T1000 (cell line): ENCODE measurements around the gene MUC22.
"Not testable (repeated sequence)": the region's sequence is repeated elsewhere in the genome, so short reads cannot be mapped to it uniquely, and the experiment has no call there.

Experiments used
- DNase-seq: peaks from one replicate; lab custom pipeline; 2025; ENCODE audit warnings: mixed read lengths; lab: John Stamatoyannopoulos, UW

The MUC22 gene

DNA sequence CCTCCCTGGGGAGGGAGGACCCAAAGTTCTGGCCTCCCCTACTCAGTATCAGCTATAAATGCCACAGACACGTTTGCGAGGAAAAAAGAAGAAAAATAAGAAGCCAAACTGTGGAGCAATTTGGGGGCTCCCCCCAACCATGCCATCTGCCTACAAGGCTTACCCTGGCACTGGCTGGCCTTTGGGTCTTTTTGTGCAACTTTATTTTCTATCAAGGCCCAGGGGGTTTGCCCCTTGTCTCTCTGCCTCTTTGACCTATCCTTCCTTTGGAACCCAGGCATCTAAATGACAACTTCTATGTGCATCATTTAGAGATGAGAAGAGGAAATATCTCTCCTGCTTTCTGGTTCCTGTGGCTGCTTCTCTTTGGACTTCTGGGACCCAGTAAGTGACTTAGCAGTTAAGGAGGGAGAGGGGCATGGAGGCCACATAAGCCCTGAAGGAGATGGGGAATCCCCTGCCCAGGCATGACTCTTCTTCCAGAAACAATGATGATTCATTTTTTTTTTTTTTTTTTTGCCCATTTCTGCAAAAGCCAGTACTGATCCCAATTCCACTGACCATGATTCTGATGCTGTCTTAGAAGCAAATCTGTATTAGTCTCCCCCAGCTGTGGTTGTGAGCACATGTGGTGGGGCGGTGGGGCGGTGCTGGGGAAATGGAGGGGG, at the start of gene MUC22:
Gene MUC22 (plus strand): TSS at position 82 of the 668 bp plus-strand sequence. CDS start 233 bp downstream, at position 315.
- DNase-seq: no peak

DNA sequence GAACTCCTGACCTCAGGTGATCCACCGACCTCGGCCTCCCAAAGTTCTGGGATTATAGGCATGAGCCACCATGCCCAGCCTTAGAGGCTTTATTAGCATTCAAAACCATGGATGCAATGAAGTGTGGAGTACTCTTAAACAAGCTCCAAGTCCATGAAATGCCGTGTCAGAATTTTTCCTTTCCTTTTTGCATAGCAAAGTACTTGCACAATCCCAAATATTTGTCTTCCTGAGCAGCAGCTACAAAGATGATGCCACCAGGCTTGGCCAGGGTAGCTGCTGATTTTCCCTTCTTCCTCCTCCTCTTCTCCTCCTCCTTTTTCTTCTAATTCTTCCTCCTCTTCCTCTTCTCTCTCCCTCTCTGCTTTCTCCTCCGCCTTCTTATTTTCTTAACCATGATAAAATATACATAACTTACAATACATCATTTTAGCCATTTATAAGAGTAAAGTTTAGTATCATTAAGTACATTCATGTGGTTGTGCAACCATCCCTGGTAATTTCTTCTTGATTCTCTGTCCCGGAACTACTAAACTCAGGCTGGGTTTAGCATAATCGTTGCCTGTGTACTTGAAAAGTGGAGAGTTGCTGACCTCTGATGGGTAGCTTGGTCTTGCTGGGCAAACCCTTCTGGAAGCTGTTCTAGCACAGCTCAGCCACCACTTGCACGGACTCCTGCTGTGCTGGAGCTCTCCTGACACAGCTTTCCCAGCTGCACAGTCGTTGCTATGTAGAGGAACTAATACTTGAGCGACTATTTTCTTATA, 49.2 kb upstream of the MUC22 start:
- DNase-seq: no peak

DNA sequence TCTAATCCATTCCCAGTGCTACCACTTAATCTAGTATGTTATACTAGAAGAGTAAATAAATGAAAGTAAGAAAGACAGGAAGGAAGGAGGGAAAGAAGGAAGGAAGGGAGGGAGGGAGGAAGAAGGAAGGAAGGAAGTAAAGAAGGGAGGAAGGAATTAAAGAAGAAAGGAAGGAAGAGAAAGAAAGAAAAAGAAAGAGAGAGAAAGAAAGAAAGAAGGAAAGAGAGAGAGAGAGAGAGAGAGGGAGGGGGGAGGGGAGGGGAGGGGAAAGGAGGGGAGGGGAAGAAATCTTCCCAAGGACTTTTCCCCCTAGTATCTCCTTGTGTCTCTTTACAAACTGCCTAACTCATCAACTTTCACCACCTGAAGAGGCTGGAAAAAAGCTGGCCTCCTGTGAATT, 47.6 kb upstream of the MUC22 start:
- DNase-seq: no peak

DNA sequence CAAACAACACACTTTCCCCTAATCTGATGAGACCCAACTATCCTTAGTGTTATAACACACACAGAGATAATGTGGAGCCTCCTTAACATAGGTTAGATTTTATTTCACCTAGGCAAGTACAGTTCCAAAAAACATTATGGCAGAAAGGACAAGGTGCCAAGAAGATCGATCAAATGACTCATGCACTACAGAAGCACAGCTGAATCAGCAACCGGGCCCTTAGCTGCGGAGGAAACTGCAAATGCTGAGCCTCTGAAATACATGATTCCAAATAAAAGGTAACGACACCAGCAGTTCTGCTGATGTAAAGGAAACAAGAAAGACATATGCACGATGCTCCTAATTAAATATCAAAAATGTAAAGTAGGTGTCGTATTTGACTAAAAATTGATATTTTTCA, 46.6 kb upstream of the MUC22 start:
- no peak for DNase-seq

DNA sequence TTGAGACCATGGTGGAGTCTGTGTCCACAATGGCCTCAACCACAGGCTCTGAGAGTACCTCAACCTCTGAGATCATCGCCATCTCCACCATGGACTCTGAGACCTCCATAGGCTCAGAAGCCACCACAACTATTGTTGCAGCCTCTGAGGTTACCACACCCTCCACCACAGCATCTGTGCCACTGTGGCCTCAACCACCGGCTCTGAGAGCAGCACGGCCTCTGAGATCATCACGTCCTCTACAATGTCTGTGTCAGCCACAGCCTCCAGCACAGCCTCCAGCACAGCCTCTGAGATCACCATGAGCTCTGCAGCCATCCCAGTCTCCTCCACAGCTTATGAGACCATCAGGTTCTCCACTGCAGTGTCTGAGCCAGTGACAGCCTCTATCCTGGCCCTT, 46.2 kb upstream of the MUC22 start:
- DNase-seq: no peak

DNA sequence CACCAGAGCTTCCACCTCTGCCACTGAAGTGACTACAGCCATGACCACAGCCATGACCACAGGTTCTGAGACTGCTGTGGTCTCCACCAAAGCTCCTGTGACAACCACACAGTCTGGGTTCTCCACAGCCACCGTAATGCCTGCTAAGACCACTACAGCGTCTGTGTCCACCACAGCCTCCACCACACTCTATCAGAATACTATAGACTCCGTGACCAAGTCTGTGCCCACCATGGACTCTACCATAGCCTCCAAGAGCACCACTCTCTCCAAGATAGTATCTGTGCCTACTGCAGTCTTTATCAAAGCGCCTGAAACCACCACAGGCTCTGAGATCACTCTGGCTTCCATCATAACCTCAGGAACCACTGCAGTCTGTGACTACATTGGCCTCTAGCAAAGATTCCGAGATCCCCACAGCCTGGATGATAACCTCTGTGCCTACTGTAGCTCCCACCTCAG, 45.1 kb upstream of the MUC22 start:
- no peak for DNase-seq

DNA sequence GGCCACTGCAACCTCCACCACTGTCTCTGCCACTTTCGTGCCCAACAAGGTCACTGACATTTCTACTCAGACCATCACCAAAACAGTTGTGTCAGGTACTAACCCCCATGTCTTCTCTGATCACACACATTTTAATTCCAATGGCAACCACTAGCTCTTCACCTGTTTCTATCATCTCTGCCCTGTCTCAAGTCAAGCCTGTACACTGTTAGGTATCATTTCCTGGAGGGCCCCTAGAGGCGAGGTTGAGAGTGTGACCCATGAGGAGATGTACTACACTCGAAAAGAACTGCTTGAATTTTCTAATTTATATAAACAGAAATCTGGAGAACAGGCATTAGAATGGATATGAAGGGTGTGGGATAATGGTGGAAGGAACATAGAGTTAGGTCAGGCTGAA, 44.1 kb upstream of the MUC22 start:
- no peak for DNase-seq

DNA sequence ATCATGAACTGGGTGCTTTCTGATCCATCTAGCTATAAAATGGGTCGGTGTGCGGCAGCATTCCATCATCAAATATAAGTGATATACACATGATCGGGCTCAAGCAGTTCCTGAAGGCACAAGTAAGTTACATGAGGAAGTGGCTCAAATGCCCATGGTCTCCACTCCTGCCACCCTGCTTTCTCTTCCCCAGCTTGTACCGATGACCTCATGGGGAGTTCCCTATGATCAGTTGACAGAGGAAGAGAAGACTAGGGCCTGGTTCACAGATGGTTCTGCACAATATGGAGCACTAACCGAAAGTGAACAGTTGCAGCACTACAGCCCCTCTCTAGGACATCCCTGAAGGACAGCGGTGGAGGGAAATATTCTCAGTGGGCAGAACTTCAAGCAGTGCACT, 41.1 kb upstream of the MUC22 start:
- DNase-seq: not testable (repeated sequence)

DNA sequence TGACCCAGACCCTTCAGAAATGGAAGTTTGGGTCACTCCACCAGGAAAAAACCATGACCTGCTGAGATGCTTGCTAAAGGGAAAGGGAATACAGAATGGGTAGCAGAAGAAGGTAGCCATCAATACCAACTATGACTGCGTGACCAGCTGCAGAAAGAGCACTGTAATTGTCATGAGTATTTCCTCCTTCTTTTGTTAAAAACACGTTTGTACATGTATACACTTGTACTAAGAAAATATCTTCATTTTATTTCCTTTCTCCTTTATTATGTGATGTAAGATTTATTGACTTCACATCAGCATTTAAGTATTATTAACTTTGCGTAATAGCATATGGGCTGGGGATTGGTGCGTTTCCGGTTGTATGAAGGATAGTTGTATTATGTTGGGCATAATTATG, 39.3 kb upstream of the MUC22 start:
- DNase-seq: no peak

DNA sequence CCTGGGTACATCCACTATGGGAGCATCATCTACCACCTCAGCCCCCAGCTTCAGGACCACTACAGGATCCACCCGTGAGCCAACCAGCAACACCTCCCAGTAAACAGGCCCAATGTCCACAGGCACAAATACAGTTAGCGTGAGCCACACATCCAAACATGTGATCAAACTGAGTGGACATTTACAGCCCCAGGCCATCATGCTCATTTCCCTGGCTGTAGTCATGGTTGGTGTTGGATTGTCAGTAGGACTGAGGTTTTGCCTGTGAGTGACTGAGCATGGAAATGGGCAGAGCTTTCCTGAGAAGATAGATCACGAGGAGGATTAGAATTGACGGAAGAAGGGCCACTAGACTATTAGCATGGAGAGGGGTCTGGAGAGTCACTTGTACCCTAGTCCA, 37.5 kb upstream of the MUC22 start:
- no peak for DNase-seq

DNA sequence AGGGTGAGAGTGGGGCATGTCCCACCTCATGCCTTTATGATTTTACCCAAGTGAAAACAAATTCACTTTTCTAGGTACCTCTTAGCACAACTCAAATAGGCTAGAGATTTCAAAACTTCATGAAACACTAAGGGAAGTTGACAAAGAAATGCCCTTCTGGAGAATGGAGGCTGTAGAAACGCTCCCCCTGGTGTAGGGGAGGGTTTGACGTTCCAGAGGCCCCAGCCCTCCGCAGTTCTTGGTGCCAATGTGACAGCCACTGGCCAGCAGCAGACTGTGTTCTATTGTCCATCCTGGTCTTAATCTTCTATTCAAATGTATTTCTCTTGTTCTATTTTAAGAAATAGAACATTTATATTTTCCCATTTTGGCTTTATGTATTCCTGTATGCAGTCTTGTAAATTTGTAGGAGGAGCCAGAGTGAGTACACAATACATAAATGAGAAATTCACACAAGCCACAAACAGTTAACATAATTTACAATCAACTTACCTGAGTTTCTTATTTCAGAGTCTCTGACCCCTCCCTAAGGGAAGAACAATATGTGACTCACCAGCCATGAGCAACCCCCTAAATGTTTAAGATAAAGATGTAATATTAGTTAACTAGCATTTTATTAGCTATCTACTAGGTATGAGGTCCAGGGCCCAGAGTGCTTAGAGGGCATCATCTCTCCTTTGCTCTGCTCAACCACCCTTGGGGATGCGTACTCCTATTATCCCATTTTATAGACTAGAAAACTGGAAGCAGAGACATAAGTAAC, 35.6 kb upstream of the MUC22 start:
- DNase-seq: no peak

DNA sequence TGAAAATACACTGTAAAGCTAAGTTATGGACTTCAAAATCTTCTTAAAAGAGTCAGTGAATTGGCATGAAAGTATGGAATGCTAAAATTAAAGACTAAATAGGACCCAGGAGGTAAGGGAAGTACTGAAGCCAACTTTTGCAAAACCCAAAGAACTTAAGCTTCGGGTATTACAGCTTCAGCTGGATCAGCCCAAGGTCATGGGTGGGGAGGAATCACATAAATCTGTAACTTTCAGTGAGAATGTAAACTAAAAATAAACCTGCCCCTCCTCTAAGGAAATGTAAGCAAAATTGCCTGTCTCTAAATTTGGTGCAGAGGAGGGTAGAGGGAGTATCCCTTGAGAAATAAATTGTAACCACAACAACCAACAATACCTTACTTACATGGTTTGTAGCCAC, 31.1 kb upstream of the MUC22 start:
- no peak for DNase-seq

DNA sequence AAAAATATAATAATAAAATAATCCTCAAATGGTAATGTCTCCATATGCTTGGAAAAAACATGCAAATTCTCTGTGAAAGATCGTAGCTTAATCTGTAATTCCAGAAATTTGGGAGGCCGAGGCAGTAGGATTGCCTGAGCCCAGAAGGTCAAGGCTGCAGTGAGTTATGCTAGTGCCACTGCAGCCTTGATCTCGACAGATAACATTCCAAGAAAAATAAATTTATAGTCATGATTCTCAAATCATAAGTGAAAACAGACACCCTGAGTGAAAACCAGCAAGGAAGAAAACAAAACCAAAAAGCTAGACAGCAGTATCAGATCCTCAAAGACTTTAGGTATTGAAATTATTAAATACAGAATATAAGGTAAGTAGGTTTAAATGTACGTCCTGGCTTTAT, 30.6 kb upstream of the MUC22 start:
- DNase-seq: no peak

DNA sequence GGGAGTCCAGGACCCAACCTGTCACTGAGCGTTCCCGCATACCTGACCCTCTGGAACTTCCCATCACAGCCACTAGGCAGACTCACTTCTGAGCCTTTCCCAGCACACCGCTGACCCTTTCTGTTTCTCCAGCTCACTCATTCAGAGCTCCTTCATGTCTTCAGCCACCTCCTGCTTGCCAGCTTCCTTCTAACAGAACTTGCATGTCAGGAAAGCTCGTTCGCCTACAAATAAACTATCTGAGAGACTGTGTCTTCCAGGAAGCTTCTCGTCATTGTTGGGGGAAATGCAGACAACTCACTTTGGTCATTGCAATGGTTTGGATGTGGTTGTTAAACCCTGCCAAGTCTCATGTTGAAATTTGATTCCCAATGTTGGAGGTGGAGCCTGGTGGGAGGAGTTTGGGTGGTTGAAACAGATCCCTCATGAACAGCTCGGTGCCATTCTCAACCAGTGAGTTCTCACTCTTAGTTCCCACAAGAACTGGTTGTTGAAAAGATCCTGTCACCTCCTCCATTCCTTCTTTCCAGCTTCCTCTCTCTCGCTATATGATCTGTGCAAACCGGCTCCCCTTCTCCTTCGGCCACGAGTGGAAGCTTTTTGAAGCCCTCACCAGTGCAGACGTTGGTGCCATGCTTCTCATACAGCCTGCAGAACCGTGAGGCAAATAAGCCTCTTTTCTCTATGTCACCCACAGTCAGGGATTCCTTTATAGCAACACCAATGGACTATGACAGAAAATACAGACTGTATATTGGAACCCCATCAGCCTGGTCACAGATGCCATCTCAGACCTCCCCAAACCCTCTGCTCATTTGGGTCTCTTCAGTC, 28.1 kb upstream of the MUC22 start:
- no peak for DNase-seq

DNA sequence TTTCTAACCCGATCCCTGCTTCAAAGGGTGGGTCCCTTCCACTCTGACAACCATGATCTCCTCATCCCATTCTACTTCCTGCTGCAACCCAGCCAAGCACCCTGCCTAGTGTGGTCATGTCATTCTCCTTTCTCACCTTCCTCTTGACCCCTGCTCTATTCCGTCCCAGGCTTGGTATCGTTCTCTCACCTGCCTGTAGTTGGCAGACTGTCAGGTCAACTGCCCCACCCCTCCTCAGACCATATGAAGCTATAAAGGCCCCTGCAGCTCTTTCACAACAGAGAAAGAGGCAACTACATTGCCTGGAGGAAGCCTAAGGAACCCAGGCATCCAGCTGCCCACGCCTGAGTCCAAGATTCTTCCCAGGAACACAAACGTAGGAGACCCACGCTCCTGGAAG, 26.8 kb upstream of the MUC22 start, which contains the start of gene MUC21:
Gene MUC21 (plus strand): TSS at position 280 of the 400 bp plus-strand sequence. CDS start 241 bp downstream, outside the sequence.
- no peak for DNase-seq

DNA sequence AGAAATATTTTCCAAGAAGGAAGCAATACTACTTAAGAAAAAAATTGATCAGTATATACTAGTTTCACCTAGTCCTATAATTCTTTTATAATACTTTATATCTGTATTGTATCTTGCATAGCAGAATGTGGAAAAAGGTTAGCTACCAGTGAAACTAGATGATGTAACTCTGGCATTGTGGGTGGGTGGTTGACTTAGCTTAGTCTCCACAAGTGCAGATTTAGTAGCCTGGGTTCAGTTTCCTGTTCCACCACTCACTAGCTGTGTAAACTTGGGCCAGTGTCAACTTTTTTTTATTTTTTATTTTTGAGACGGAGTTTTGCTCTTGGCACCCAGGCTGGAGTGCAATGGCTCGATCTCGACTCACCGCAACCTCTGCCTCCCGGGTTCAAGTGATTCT, 24.8 kb upstream of the MUC22 start:
- no peak for DNase-seq

DNA sequence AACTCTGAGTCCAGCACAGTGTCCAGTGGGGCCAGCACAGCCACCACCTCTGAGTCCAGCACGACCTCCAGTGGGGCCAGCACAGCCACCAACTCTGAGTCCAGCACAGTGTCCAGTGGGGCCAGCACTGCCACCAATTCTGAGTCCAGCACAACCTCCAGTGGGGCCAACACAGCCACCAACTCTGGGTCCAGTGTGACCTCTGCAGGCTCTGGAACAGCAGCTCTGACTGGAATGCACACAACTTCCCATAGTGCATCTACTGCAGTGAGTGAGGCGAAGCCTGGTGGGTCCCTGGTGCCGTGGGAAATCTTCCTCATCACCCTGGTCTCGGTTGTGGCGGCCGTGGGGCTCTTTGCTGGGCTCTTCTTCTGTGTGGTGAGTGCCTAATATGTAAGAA, 23.0 kb upstream of the MUC22 start:
- no peak for DNase-seq

DNA sequence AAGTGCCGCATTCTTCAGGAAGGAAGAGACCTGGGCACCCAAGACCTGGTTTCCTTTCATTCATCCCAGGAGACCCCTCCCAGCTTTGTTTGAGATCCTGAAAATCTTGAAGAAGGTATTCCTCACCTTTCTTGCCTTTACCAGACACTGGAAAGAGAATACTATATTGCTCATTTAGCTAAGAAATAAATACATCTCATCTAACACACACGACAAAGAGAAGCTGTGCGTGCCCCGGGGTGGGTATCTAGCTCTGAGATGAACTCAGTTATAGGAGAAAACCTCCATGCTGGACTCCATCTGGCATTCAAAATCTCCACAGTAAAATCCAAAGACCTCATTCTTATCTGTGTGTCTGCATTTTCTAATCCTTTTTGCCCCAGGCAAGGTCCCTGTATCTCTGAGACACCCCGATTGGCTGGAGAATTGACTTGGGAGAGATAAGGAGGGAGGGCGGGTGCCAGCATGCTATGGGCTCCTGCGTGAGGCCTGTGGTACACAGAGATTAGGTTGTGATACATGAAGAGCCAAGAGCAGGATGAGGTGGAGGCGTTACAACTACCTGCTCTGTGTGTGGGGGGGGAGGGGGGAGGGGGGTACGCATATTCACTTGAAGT, 22.0 kb upstream of the MUC22 start:
- DNase-seq: no peak

DNA sequence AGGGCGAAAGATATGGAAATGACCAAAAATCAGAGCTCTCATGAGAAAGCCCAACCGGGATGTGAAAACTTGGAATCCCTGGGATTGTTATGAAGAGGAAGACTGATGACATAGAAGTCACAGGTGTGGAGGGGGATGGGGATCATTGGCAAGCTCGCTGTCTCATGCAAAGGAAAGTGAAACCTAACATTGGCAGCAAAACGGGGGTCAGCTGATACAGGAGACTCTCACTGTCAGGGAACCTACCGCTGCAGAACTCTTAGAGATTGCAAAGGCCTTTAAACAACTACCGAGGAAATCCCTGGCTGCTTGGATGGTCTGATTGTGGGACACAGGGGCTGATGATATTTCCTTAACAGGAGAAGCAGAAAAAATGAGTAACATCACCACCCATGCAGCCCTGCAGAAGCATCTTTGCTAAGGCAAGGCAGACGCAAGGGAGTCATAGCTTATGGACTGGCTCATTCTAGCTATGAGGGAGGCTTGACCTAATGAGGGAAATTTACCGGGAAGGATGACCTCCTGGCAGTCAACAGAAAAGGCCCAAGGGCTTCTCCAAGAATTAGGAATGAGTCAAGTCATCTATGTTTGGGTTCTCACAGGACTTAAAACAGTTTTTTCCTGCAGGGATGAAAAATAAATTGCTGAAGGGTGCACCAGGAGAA, 19.7 kb upstream of the MUC22 start:
- DNase-seq: no peak

DNA sequence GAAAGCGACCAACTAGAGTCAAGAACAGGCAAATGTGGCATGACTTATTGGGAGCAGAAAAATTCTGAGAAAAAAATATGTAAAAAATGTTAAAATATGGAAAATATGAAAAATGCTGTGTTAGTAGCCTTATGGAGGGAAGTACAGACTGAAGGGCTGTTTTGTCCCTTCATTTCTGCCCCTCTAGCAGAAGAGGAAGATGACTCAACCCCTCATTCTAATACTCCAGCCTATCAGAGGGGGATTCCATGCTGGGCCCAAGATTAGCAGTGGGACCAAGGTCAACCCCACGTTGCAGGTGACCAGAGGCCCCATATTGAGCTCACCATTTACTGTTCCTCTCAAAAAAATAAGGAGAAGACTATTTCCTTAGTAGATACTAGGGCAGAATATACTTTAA, 18.4 kb upstream of the MUC22 start:
- no peak for DNase-seq

DNA sequence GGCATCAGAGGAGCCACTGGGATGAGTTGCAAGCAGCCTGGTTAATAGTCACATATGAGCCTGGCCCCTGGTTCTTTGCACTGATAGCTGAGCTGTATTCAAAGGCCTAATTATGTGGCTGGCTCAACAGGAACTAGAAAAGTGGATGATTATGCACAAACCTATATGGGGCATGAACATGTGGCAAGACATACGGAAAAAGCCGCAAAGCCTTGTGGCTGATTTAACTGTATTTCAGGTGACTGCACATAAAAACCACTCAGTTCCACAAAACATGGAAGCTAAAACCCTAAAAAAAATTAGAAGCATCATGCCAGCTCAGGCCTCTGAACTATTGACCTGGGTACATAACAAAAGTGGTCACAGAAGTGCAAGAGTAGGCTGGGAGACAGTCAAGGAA, 13.0 kb upstream of the MUC22 start:
- no peak for DNase-seq
